Measurements from ENCODE around the gene ZNF839. TPM values are rescaled to one million over a fixed set of nuclear protein-coding genes. Genes with fewer than 3 reads are reported as not detected.

ZNF839 gene
- total RNA-seq, 1 experiment from 2014 or later = 10.8 TPM

DNA sequence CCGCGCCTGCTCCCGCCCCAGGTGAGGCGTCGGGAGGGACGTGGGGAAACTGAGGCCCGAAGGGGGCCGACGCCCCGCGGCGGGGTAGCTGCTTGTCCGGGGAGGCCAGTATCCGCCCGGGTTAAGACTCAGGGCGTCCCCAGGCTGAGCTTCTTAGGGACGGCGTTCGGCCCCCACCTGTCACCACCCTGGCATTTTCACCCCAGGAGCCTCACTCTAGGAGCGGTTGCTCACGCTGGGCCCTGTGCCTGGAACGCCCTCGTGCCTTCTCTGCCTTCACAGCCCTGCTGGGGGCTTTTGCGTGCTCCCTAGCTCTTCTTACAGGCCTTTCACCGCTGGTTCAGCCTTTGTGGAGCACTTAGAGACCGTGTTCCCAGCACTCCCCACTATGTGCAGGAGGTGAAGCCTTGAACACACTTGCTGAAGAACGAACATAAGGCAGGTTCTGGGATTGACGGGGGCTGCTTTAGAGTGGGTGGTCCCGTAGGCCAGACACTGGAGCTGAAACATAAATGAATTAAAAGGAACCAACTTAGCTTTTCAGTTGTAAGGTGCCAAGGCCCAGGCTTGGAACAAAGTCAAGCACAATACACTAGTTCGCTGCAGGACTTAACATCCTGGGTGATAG is 601 bp downstream of the ZNF839 start:
- H3K4me3 ChIP-seq (ENCODE audit: low read depth in 2 of 2, low read length in 2 of 2) = peak overlapping the region; percentile 66 to 71
- H3K27ac ChIP-seq (ENCODE audit: low read length) = peak overlapping the region; percentile 89
- intact Hi-C loops (cut with micrococcal nuclease; ENCODE audit: unreplicated experiment) (no loop called here), in situ Hi-C loops (cut with HindIII; ENCODE audit: low pct_unique_long_range_greater_than_20kb, low sequenced_read_pairs) (loop anchor here (25.0 kb wide), 1 partner anchor 108 kb away; no protein-coding TSS in a partner anchor)
- no peaks in the 10 kb centered on the region for H3K27me3 ChIP-seq (ENCODE audit: control insufficient read depth, insufficient read depth, low read length)
- H3K4me1 ChIP-seq (ENCODE audit: control insufficient read depth, insufficient read depth, low read length) = peaks cover 21% of the 10 kb centered on the region
- DNase-seq (ENCODE audit: low read depth, low spot score) (no peak), ATAC-seq (no peak)
- BruUV-seq (replicated peaks) = no TSS peak
- ChIA-PET CTCF (no interaction called here), POLR2A (interaction anchor here (0.7 kb wide), 1 partner anchor 29 kb away, joined by 4 read pairs; no protein-coding TSS in a partner anchor)
- no peak for TF ChIP-seq TCF7L2 (IDR thresholded peaks at IDR 0.05; ENCODE audit: low read depth, low read length)
- TF ChIP-seq, protein P1, sequence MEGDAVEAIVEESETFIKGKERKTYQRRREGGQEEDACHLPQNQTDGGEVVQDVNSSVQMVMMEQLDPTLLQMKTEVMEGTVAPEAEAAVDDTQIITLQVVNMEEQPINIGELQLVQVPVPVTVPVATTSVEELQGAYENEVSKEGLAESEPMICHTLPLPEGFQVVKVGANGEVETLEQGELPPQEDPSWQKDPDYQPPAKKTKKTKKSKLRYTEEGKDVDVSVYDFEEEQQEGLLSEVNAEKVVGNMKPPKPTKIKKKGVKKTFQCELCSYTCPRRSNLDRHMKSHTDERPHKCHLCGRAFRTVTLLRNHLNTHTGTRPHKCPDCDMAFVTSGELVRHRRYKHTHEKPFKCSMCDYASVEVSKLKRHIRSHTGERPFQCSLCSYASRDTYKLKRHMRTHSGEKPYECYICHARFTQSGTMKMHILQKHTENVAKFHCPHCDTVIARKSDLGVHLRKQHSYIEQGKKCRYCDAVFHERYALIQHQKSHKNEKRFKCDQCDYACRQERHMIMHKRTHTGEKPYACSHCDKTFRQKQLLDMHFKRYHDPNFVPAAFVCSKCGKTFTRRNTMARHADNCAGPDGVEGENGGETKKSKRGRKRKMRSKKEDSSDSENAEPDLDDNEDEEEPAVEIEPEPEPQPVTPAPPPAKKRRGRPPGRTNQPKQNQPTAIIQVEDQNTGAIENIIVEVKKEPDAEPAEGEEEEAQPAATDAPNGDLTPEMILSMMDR (IDR thresholded peaks at IDR 0.05) = no peak
- no peak for TF ChIP-seq POLR2AphosphoS5 (IDR thresholded peaks at IDR 0.05; ENCODE audit: low read depth, low read length)
- TF ChIP-seq SIN3A (IDR thresholded peaks at IDR 0.05; ENCODE audit: borderline replicate concordance, insufficient read depth, low read depth, low read length) = no peak
- TF ChIP-seq, protein P2, sequence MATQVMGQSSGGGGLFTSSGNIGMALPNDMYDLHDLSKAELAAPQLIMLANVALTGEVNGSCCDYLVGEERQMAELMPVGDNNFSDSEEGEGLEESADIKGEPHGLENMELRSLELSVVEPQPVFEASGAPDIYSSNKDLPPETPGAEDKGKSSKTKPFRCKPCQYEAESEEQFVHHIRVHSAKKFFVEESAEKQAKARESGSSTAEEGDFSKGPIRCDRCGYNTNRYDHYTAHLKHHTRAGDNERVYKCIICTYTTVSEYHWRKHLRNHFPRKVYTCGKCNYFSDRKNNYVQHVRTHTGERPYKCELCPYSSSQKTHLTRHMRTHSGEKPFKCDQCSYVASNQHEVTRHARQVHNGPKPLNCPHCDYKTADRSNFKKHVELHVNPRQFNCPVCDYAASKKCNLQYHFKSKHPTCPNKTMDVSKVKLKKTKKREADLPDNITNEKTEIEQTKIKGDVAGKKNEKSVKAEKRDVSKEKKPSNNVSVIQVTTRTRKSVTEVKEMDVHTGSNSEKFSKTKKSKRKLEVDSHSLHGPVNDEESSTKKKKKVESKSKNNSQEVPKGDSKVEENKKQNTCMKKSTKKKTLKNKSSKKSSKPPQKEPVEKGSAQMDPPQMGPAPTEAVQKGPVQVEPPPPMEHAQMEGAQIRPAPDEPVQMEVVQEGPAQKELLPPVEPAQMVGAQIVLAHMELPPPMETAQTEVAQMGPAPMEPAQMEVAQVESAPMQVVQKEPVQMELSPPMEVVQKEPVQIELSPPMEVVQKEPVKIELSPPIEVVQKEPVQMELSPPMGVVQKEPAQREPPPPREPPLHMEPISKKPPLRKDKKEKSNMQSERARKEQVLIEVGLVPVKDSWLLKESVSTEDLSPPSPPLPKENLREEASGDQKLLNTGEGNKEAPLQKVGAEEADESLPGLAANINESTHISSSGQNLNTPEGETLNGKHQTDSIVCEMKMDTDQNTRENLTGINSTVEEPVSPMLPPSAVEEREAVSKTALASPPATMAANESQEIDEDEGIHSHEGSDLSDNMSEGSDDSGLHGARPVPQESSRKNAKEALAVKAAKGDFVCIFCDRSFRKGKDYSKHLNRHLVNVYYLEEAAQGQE (IDR thresholded peaks at IDR 0.05; ENCODE audit: insufficient read depth in 1 of 2, low read depth in 2 of 2, low read length in 1 of 2) = no peak
- no peaks in the 10 kb centered on the region for H3K36me3 ChIP-seq (ENCODE audit: control insufficient read depth, insufficient read depth, low read length)
- H3K9me3 ChIP-seq (ENCODE audit: control insufficient read depth, insufficient read depth, low read depth, low read length) = no peaks in the 10 kb centered on the region

DNA sequence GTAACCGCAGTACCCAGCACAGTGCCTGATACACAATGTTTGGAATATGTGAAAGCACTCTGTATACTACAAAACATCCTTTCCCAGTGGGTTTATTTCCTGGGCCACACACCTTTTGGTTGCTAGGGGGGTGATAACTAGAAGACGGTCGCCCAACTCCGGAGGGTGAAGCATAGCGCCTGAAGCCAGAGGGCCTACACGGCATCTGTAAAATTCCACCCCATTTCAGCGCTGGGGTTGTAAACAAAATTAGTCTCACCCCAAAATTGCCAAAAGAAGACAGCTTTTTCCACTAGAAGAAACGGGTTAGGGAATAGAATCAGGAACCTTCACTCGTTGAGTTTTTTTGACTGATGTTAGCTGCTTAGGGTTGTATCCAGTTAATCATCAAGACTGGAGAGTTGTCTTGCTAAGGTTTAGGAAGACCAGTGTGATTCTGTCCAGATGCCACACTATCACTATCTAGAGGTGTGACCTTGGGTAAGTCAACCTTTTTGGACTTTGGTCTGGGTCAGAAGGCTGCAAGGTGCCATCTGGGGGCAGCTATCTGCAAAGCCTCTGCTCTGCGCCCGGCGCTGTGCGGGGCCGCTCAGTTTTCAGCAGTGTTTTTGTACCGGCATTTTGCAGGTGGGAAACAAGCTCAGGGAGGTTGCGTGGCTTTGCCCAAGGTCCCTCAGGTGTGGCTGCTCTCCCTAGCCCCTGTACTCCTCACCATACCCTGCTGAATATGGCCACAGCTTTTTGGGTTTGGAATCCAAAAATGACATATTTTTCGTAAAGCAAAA is 1.3 kb downstream of the ZNF839 start:
- H3K9me3 ChIP-seq (ENCODE audit: control insufficient read depth, insufficient read depth, low read depth, low read length) = no peaks in the 10 kb centered on the region
- H3K27ac ChIP-seq (ENCODE audit: low read length) = peak overlapping the region; percentile 89
- intact Hi-C loops (cut with micrococcal nuclease; ENCODE audit: unreplicated experiment) (no loop called here), in situ Hi-C loops (cut with HindIII; ENCODE audit: low pct_unique_long_range_greater_than_20kb, low sequenced_read_pairs) (loop anchor here (25.0 kb wide), 1 partner anchor 109 kb away; no protein-coding TSS in a partner anchor)
- no peak for ATAC-seq
- ChIA-PET CTCF (no interaction called here), POLR2A (interaction anchor here (1.1 kb wide), 1 partner anchor 18 kb away, joined by 17 read pairs; no protein-coding TSS in a partner anchor)
- DNase-seq (ENCODE audit: low read depth, low spot score) = no peak
- no peaks in the 10 kb centered on the region for H3K27me3 ChIP-seq (ENCODE audit: control insufficient read depth, insufficient read depth, low read length)
- TSS peak; percentile 84 for BruUV-seq (replicated peaks)
- peaks cover 16% of the 10 kb centered on the region for H3K4me1 ChIP-seq (ENCODE audit: control insufficient read depth, insufficient read depth, low read length)
- peak overlapping the region; percentile 66 to 71 for H3K4me3 ChIP-seq (ENCODE audit: low read depth in 2 of 2, low read length in 2 of 2)
- no peaks in the 10 kb centered on the region for H3K36me3 ChIP-seq (ENCODE audit: control insufficient read depth, insufficient read depth, low read length)
- TF ChIP-seq, protein P2 (IDR thresholded peaks at IDR 0.05; ENCODE audit: insufficient read depth in 1 of 2, low read depth in 2 of 2, low read length in 1 of 2) = no peak
- TF ChIP-seq SIN3A (IDR thresholded peaks at IDR 0.05; ENCODE audit: borderline replicate concordance, insufficient read depth, low read depth, low read length) (no peak), POLR2AphosphoS5 (IDR thresholded peaks at IDR 0.05; ENCODE audit: low read depth, low read length) (no peak), TCF7L2 (IDR thresholded peaks at IDR 0.05; ENCODE audit: low read depth, low read length) (no peak)
- TF ChIP-seq, protein P1 (IDR thresholded peaks at IDR 0.05) = no peak

Data from Panc1 (cell line).